SK-N-SH (cell line): ENCODE data around the gene ADRA1B.

Experiments used
- MXI1 ChIP-seq: IDR thresholded peaks from 2 replicates; pipeline ENCODE4 v1.6.1; 2012; ENCODE audit warnings: mild to moderate bottlenecking, low read depth, low read length, improper control_type of control experiment
- POLR2AphosphoS5 ChIP-seq: IDR thresholded peaks from 2 replicates; pipeline ENCODE4 v1.6.1; 2012; ENCODE audit warnings: low read depth, low read length
- RAD21 ChIP-seq: IDR thresholded peaks from 2 replicates; pipeline ENCODE4 v1.6.1; 2012; ENCODE audit warnings: mild to moderate bottlenecking, low read length
- RCOR1 ChIP-seq: fragments of 150-350 bp; IDR thresholded peaks from 2 replicates; pipeline ENCODE4 v1.6.1; 2017; ENCODE audit warnings: antibody characterized with exemption, low read length
- REST ChIP-seq: IDR thresholded peaks from 2 replicates; pipeline ENCODE4 v1.6.1; 2012; ENCODE audit warnings: mild to moderate bottlenecking, low read depth, low read length, moderate library complexity
- TF ChIP-seq, protein P1 (sequence below): fragments of 200-600 bp; sonication (generic); IDR thresholded peaks from 2 replicates; pipeline ENCODE4 v1.6.1; 2017; ENCODE audit warnings: antibody characterized with exemption, mild to moderate bottlenecking, moderate library complexity

- TF ChIP-seq, protein P1, sequence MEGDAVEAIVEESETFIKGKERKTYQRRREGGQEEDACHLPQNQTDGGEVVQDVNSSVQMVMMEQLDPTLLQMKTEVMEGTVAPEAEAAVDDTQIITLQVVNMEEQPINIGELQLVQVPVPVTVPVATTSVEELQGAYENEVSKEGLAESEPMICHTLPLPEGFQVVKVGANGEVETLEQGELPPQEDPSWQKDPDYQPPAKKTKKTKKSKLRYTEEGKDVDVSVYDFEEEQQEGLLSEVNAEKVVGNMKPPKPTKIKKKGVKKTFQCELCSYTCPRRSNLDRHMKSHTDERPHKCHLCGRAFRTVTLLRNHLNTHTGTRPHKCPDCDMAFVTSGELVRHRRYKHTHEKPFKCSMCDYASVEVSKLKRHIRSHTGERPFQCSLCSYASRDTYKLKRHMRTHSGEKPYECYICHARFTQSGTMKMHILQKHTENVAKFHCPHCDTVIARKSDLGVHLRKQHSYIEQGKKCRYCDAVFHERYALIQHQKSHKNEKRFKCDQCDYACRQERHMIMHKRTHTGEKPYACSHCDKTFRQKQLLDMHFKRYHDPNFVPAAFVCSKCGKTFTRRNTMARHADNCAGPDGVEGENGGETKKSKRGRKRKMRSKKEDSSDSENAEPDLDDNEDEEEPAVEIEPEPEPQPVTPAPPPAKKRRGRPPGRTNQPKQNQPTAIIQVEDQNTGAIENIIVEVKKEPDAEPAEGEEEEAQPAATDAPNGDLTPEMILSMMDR: no peak
- TF ChIP-seq MXI1 (no peak), REST (no peak), RAD21 (no peak), POLR2AphosphoS5 (no peak), RCOR1 (no peak)
Observed at GRCh38 chr5:159929176-159929575, 12.9 kb downstream of the ADRA1B start.
